HG03439 (cell line): ENCODE measurements around the gene PTPN23.
"Not testable (repeated sequence)": the region's sequence is repeated elsewhere in the genome, so short reads cannot be mapped to it uniquely, and the experiment has no call there.

ENCODE experiments used
- ATAC-seq: cut with Tn5 transposase; IDR thresholded peaks from one replicate; pipeline ENCODE4 v1.9.1; 2021; ENCODE audit warnings: mild to moderate bottlenecking, moderate library complexity; ENCODE audit not compliant: unreplicated experiment

Gene PTPN23

DNA sequence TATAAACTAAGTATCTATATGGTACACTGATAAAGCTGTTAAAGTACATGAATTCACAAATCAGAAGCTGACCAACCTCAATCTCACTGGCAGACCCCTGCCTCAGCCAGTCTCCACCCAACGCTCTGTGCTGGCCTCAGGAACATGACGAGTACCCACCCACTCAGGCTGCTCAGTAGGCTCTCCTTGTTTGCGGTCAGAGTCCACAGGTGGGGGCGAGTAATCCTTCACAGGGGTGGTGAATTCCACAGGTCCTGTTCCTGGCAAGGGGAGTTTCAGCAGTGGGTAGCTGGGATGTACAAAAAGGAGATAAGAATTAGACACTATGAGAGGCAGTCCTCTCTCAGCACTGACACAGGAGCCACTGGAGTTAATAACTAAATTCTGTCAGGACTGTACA, 54.0 kb downstream of the PTPN23 start:
- no peak for ATAC-seq

GRCh38 chr3:47436180-47436579, 55.4 kb downstream of the PTPN23 start:
- no peak for ATAC-seq

- ATAC-seq = no peak
Observed at GRCh38 chr3:47440131-47440530, 59.3 kb downstream of the PTPN23 start.

DNA sequence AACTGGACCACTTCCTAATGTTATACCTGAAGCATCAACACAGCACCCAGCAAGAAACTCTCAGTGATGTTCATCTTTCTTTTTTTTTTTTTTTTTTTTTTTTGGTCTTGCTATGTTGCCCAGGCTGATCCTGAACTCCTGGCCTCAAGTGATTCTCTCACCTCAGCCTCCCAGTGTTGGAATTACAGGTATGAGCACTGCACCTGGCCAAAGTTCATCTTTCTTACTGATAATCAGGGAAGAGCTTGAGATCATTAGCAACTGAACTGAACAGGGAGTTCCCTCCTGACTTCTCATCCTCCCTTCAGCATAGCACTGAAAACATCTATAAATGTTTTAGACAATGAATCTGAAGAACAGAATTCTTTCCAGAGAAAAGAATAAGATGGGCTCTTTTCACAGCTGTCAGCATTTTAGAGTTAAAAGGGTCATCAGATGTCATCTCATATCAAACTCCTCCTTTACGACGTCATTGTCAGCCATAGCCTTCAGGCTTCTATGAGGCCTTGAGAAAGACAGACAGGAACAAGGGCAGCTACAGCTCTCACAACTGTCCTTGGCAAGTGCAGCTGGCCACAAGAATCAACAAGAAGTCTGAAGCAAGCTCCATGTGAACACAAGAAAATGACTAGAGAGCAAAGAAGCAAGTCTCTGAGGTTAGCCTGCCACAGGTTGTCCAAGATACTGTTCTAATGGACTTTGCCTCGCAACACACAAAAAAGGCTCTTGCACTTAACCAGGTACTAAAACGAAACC, 61.2 kb downstream of the PTPN23 start:
- no peak for ATAC-seq

- ATAC-seq = no peak
Observed at GRCh38 chr3:47443611-47443995, 62.8 kb downstream of the PTPN23 start.

DNA sequence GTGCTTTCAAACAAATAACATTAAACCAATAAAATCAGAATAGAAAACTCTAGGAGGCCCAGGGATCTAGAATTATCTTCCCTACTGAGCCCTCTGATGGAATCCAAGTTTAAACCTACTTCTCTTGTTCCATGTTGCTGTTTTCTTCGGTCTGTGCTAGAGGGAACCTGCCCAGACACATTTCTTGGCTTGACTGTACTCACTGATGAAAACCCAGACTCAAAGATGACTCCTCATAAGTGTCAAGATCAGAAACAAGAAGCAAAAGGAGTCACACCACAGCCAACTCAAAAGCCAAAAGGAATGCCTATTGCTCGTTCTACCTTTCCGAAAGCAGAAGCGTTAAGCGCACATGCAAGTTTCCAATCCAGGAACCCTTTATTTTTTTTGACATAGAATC, 63.3 kb downstream of the PTPN23 start:
- ATAC-seq = no peak

GRCh38 chr3:47452453-47453215, 71.8 kb downstream of the PTPN23 start:
- no peak for ATAC-seq

GRCh38 chr3:47455806-47456452, 75.1 kb downstream of the PTPN23 start:
- ATAC-seq = no peak

- ATAC-seq = no peak
Observed at GRCh38 chr3:47456984-47457383, 76.2 kb downstream of the PTPN23 start.

DNA sequence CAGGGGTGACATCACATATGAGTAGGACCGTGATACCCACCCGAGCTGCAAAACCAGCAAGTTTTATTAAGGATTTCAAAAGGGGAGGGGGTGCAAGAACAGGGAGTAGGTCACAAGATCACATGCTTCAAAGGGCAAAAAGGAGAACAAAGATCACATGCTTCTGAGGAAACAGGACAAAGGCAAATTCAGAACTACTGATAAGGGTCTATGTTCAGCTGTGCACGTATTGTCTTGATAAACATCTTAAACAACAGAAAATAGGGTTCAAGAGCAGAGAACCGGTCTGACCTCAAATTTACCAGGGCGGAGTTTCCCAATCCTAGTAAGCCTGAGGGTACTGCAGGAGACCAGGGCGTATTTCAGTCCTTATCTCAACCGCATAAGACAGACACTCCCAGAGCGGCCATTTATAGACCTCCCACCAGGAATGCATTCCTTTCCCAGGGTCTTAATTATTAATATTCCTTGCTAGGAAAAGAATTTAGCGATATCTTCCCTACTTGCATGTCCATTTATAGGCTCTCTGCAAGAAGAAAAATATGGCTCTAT, 78.8 kb downstream of the PTPN23 start:
- ATAC-seq = not testable (repeated sequence)
